GM21723 (cell line): ENCODE data around the gene STK32C.

ENCODE experiments used
- ATAC-seq: cut with Tn5 transposase; IDR thresholded peaks from one replicate; pipeline ENCODE4 v1.9.1; 2021; ENCODE audit warnings: mild to moderate bottlenecking, moderate library complexity; ENCODE audit not compliant: unreplicated experiment

The STK32C gene

GRCh38 chr10:132236161-132236560 is 71.6 kb downstream of the STK32C start:
- ATAC-seq: no peak

GRCh38 chr10:132234860-132235259 is 72.9 kb downstream of the STK32C start:
- ATAC-seq: no peak

- ATAC-seq: no peak
Observed at GRCh38 chr10:132233501-132234085, 74.2 kb downstream of the STK32C start.

- no peak for ATAC-seq
Observed at GRCh38 chr10:132232981-132233380, 74.8 kb downstream of the STK32C start.

- no peak for ATAC-seq
Observed at GRCh38 chr10:132232023-132232951, 75.5 kb downstream of the STK32C start.

- ATAC-seq: no peak
Observed at GRCh38 chr10:132231656-132232022, 76.1 kb downstream of the STK32C start.

- no peak for ATAC-seq
Observed at GRCh38 chr10:132230557-132231210, 77.1 kb downstream of the STK32C start.

GRCh38 chr10:132229834-132230556 is 77.8 kb downstream of the STK32C start:
- ATAC-seq: peak; percentile 78

- no peak for ATAC-seq
Observed at GRCh38 chr10:132229096-132229495, 78.7 kb downstream of the STK32C start.

GRCh38 chr10:132228616-132229015 is 79.1 kb downstream of the STK32C start:
- ATAC-seq: no peak

- no peak for ATAC-seq
Observed at GRCh38 chr10:132227851-132228390, 79.8 kb downstream of the STK32C start.

- ATAC-seq: no peak
Observed at GRCh38 chr10:132226586-132227405, 81.0 kb downstream of the STK32C start.

- ATAC-seq: no peak
Observed at GRCh38 chr10:132225849-132226205, 81.9 kb downstream of the STK32C start.

- no peak for ATAC-seq
Observed at GRCh38 chr10:132225073-132225848, 82.5 kb downstream of the STK32C start.

- ATAC-seq: no peak
Observed at GRCh38 chr10:132224343-132225072, 83.2 kb downstream of the STK32C start.

GRCh38 chr10:132223611-132224342 is 84.0 kb downstream of the STK32C start:
- ATAC-seq: no peak

GRCh38 chr10:132223156-132223590 is 84.6 kb downstream of the STK32C start:
- peak; percentile 97 for ATAC-seq

GRCh38 chr10:132222726-132223125 is 85.0 kb downstream of the STK32C start:
- ATAC-seq: no peak
